Head of caudate nucleus (tissue), 42 donors: ENCODE results near the gene SERPINA12.

Experiments
- DNase-seq, 42 donors: peaks; one replicate each; pipeline versions ENCODE4 v3.0.0 to v3.0.0-alpha.2; 2020 to 2021; ENCODE audit warnings: mixed read lengths in 7 of 42
- intact Hi-C: fragments of 100-400 bp; cut with DNase I; formaldehyde crosslinking; loops from one replicate; pipeline ENCODE4 v1.15.0; 2022

The SERPINA12 gene

DNA sequence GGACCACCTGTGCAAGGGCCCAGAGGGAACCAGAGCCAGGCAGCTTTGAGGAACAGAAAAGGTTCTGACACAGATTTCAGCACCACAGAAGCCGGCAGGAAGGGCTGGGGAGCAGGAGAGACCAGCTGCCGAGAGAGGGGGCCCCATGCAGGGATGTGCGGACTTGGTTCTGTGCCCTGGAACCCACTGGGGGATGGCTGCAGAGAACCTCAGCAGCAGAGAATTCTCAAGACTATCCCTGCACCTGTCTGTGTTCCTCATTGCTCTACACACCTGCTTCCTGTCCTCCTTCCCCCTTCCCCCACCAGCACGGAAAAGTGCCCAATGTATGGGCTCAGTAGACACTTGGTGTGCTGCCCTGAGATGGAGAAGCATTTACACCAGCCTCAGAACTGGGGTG lies 36.4 kb downstream of the SERPINA12 start:
- DNase-seq, result no peak
- intact Hi-C loops, result no loop called here

DNA sequence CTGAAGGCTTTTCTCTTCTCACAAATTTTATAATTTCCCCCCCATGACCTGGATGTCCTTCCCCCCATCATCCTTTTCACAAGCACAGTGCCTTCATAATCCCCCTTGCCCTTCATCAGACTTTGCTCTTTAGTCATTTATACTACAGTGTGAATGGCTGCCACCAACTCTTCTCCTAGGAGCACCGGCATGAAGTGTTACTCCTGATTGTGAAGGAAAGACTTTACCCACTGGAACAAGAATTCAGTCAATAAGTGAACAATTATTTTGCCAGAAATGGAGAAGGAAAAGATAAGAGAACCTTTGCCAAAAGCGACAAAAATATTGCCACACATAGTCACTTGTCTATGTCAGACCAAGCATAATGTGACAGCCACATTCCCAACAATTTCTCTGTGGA lies 38.2 kb downstream of the SERPINA12 start:
- intact Hi-C loops, result no loop called here
- no peak for DNase-seq

DNA sequence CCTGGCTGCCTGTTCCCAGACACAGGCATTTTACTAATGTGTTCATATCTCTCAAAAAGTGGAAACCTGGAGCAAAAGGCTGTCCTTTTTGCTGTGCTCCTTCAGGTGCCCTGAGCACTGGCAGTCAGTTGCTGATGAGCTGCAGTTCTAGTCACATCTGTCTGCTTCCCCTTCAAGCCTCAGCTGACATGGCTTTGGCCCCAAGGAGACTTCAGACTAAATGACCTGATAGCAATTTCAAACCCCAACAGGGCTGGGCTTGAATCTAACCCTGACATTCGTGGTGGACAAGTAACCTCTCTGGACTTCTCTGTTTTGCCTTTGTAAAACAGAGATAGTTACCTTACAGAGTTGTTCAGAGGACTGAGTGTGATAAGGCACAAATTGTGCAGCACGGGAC lies 39.0 kb downstream of the SERPINA12 start:
- intact Hi-C loops, result no loop called here

DNA sequence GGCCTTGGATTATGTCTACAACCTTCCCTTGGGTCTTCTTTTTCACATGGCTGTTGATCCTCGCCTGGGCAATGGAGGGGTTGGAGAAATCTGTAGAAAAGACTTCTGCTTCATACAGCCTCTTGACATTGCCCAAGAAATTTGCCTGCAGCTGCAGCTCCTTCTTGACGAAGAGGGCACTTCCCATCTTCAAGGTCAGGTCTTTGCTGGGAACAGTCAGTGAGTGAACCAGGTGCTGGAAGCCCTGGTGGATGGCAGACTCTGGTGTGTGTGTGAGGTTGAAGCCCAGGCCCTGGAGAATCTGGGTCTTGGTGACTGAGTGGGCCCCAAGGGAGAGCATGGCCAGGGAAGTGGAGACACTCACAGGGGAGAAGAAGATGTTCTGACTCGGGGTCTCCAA lies 40.0 kb downstream of the SERPINA12 start:
- no peak for DNase-seq
- intact Hi-C loops, result no loop called here

More for the DNA sequence above, 39.0 kb downstream of the SERPINA12 start:
- DNase-seq, result no peak

DNA sequence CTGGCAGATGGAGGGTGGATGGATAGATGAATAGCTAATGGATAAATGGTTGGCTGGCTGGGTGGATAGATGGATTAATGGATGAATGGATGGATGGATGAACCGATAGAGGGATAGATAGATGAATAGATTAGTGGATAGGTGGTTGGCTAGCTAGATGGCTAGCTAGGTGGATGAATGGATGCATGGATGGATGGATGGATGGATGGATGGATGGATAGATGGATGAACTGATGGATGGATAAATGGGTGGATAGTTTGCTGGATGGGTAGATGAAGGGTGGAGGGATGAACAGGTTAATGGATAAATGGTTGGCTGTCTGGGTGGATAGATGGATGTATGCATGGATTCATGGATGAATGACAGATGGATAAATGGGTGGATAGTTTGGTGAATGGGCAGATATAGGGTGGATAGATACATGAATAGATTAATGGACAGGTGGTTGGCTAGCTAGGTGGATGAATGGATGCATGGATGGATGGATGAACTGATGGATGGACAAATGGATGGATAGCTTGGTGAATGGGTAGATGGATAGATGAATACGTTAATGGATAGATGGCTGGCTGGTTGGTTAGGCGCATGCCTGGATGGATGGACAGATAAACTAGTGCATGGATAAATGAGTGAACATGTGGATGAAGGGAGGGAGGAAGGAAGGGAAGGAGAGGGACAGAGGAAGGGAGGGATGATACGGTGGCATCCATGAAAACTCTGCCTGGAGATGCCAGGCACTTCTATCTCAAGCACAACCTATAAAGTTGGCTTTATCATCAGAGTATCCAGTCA lies 41.3 kb downstream of the SERPINA12 start:
- DNase-seq, result no peak
- intact Hi-C loops, result no loop called here

DNA sequence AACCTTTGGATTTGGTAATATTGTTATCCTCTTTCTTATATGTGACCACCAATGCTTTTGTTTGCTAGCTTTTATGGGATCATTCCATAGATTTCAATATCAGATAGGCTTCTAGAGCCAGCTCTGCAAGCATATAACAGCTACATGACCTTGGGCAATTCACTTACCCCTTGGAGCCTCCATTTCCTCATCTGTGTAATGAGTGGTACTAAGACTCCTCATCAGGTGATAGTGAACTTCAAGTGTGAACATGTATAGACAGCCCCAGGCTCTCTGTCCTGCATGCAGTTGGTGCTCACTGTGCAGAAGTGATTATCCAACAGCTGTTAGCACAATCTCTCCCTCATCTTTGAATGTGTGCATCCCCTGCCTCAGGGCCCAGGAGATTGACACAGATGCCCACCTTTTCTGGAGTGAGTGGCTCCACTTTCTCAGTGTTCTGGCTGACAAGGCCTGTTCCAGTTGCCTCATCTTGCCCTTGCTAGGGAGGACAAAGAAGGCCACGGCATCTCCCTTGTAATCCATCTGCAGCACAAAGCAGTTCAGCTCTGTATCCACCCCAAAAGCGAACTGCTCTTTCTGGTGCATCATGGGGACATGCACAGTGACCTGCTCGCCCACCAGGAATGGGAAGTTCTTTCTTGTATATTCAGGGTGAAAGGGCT lies 42.4 kb downstream of the SERPINA12 start:
- intact Hi-C loops, result no loop called here
- no peak for DNase-seq

DNA sequence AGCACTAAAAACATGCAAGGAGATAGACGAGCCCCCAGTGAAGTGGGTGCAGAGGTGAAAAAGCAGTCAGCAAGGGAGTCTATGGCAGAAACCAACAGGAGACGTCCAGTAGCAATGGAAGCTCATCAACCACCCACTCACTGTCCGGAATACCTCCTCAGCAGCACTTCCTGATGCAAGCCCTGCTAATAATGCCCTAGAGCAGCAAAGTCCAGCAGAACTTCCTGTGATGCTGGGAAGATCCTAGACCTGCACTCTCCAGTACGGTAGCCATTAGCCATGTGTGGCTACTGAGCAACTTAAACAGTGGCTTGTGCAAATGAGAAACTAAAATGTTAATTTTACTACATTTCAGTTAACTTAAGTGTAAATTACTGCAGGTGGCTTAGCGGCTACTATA lies 44.2 kb downstream of the SERPINA12 start:
- intact Hi-C loops, result no loop called here
- DNase-seq, result no peak

DNA sequence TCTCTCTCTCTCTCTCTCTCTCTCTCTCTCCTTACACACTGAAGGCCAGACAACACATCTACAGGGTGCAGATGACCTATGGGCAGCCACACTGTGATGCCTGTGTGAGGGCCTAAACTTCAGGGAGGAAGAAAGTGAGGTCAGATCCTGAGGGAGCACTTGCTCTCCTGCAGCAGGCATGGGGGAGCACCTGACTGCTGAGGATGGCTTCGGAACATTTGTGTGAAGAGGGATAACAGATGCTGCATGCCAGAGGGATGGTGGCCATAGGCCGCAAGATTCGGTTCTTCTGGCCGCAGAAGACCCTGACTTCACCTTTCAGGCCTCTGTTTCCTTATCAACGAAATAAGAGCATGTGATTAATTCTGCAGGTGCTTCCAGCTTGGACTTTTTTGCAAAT lies 45.0 kb downstream of the SERPINA12 start:
- intact Hi-C loops, result no loop called here
- DNase-seq, result no peak

DNA sequence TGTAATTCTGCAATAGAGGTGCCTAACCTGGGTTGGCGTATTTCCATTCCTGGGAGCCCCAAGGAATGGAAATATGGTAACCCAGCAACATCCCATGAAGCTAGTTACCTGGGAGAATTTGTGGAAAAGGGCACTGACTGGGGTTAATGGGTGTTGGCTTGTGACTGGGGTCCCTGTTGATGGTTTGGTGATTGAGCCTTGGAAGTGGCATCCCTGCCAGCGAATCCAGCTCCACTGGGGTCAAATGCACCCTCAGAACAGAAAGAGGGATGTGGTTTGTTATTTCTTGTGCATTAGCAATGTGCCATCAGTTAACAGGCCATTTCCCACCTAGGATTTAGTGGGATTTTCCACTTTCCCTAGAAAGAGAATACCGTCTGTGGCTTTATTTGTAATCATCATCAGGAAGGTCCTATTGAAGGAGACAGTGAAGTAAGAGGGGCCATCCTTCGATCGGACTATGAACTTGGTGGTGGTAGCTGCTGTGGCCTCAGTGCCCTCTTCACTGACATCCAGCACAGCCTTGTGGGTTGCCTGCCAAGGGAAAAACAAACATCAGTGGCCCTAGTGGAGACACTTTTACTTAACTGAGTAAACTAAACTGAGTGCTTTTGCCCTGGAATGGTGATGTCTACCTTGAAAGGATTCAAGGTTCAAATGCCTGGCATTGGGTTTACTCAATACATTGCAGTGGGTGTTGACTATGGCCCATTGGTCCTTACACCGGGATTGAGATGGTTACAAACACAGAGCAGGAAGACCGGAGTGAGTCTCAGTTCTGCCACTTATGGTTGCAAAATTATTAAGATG lies 46.3 kb downstream of the SERPINA12 start:
- intact Hi-C loops, result no loop called here
- peak in 1 of 42 donors; percentile 10 for DNase-seq

DNA sequence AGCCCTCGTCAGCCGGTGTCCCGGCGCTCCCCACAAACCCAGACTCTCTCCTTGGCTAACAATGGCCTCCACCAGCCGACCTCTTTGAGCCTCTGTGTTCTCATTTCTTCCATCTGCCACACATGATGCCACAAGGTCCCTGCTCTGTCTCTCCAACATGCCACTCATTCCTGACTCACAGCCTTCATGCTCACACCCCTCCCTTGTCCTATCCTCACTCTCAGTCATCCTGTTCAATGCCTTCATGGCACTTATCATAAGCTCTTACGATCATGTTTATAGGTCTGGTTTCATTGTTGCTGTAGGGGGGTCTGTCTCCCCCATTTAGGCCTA lies 47.1 kb downstream of the SERPINA12 start:
- no peak for DNase-seq

DNA sequence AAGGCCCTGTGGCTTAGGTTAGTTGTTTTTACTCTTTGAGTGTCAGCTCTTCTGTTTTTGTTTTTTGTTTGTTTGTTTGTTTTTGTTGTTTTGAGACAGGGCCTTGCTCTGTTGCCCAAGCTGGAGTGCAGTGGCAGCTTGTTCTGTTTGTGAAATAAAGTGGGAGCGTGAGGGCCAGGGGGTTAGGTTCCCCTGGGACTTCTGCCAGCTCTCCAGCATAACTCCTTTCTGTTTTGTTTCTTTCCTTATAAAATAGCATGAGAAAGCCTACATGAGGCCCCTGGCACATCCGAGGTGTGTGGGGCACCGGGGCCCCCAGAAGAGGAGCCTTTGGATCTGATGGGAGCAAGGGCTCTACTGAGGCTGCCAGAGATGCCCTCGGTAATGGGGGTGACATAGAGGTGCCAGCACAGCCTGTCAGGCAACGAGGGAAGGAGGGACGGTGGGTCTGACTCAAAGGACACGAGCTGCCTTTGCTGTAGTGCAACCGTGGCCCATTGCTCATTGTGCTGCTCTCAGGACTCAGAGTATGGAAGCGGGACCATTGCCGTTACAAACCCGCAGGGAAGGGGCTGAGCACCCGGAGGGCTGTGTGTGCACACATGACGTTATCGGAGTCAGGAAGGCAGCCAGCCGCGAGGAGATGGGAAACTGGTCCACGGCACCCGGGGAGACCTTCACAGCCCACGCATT lies 47.6 kb downstream of the SERPINA12 start:
- intact Hi-C loops, result no loop called here
- DNase-seq, result peak in 1 of 42 donors; percentile 24

More for the DNA sequence above, 47.1 kb downstream of the SERPINA12 start:
- intact Hi-C loops, result no loop called here

DNA sequence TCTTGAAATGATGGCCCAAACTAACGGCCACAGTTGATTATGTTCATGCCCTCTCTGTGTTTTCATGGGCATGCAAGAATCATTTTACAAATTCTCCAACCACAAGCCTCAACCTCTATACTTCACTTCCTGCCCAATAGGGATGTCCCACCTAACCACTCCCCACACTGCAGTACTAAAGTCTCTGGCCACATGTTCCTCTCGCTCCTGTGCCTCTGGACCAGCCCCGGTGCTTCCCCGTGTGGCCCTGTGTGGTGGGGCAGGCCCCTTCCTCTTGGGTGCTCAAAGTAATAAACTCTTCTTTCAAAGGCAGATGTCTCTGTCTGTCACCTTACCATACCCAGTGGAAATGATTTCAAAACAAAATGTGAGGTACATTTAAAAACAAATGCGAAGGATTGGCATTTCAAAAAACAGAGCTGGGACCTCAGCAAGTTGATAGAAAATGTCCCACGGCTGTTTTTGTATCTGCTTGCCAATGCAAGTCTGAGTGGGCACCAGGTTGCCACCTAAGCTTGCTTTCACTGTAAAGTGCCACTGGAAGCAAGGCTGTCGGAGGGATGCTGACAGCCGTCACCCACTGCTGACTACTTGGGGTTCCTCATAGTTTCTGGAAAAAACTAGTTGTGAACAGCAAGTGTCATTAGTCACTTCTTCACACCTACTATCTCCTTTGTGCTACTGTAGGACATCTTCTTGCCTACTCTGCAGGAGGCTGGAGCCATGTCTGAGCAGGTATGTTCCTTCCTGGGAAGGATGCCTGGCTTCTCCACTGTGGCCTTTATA lies 48.4 kb downstream of the SERPINA12 start:
- intact Hi-C loops, result no loop called here
- DNase-seq, result peak in 1 of 42 donors; percentile 18

DNA sequence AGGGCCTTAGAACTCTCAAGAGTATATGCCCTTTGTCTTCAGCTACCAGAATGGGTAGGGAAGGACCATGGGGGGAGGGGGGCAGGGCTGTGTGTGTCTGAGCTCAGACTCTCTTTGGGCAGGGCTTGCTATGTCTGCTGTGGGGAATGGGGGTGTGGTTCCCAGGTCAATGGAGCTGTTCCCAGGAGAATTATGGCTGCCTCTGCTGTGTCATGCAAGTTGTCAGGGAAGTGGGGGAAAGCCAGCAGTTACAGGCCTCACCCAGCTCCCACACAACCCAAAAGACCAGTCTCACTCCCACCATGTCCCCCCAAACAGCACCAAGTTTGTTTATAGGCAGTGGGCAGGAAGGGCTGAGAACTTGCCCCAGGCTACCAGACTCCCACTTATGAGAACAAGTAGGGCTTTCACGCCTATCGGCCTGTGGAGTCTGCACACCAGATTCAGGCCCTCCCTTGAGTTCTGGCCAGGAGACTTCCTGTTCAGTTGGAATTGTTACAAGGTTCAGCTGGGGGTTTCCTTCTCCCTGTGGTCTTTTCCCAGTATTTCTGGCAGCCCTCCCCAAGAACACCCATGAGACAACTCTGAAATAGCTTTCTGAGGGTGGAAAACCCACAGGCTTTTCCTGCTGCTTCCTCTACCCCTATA lies 50.6 kb downstream of the SERPINA12 start:
- intact Hi-C loops, result no loop called here
- DNase-seq, result peak in 1 of 42 donors; percentile 3

DNA sequence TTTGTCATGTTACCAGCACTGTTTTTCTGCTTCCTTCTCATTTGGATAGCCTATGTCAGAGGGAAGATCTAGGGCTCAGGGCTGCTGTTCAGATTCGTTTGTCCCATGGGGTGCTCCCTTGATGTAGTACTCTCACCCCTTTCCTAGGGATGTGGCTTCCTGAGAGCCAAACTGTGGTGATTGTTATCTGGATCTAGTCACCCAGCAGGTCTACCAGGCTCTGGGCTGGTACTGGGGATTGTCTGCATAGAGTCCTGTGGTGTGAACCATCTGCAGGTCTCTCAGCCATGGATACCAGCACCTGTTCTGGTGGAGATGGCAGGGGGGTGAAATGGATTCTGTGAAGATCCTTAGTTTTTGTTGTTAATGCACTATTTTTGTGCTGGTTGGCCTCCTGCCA lies 51.2 kb downstream of the SERPINA12 start:
- intact Hi-C loops, result no loop called here
- peak in 1 of 42 donors; percentile 5 for DNase-seq

DNA sequence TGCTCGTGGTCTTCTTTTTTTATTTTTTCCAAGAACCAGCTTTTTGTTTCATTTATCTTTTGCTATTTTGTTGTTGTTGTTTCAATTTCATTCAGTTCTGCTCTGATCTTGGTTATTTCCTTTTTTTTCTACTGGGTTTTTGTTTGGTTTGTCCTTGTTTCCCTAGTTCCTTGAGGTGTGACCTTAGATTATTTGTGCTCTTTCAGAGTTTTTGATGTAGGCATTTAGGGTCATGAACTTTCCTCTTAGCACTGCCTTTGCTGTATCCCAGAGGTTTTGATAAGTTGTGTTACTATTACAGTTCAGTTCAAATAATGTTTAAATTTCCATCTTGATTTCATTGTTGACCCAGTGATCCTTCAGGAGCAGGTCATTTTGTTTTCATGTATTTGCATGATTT lies 53.3 kb downstream of the SERPINA12 start:
- intact Hi-C loops, result no loop called here
- DNase-seq, result no peak

DNA sequence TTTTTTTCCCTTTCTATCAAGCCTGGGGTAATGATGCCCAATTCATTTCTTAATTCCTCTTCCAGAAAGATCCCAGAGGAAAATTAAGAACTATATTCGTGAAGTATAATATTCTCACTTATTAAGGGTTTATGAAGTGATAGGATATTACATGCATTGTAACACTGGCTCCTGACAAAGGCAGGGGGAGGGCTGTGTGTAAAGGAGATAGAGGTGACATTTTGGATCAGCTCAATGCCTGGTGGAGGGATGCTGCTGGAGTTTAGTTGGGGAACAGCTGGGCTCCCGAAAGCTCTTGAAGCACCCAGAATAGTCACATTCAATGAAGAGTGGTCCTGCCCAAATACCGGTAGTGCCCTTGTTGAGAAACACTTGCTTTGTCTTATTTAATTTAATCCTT lies 57.4 kb downstream of the SERPINA12 start:
- peak in 1 of 42 donors; percentile 32 for DNase-seq
- intact Hi-C loops, result no loop called here

DNA sequence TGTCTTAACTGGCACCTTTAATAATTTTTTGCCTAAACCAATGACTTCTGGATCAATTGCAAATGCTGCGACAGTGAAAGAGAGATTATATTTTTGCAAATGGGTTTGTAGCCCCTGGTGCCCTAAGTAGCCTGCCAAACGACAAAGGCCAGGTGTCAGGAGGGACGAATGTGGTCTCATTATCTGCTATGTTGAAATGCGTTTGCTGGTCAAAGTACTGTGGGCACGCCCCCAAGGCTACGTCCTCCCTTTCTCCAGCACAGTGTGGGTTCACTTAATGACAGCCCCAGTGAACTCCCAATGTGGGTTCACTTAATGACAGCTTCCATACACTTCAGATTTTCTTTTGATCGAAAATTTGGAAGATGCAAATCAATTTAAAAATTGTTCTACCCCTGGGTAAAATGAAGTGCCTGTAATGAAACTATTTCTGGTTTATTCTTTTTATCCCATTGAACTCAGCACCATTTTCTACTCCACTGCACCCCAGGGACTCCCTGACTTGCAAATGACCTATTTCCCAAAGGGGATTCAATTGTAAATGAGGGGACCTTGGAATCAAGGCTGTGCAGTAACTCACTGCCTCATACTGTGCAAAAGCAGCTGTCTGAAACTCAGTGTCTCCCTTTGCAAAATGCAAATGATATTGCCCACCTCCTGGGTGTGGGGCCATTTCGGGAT lies 58.0 kb downstream of the SERPINA12 start:
- DNase-seq, result peak in 1 of 42 donors; percentile 33
- intact Hi-C loops, result no loop called here

DNA sequence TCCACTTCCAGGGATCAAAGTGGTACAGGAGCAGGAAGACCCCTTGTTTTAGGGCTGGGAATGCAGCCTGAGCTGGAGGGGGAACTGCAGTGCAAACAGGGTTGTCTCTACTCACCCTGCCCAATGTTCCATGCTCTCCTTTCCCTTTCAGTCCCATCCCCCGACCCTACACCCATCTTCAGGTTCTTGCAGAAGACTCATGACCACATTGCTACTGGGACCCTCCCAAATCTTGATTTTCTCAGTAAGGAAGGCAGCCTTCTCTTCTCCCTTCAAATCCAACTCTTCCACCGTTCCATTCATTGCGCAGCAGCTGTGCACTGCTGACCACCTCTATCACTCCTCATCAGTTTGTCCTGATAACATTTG lies 58.6 kb downstream of the SERPINA12 start:
- intact Hi-C loops, result no loop called here
- DNase-seq, result peak in 1 of 42 donors; percentile 22
